ENCODE measurements around the gene MYO3B. TPM values are rescaled to one million over a fixed set of nuclear protein-coding genes. Genes with fewer than 3 reads are reported as not detected.

The MYO3B gene
- total RNA-seq, 3 donors from 2014 or later (not counting 1 experiment from before 2014, with no cell fraction given) = 0.68 to 0.88 (median 0.75) TPM

DNA sequence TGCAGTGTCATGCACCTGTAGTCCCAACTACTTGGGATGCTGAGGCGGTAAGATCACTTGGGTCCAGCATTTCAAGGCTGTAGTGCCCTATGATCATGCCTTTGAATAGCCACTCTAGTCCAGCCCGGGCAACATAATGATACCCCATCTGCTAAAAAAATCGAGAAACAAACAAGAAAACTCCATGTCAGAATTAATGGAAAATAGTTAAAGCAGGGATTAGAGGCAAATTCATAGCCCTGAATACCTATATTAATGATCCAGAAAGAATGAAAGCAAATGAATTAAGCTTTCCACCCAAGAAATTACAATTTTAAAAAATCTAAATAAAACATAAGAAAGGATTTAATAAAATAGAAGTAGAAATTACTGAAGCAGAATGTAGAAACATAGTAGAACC lies 143.0 kb downstream of the MYO3B start:
- TF ChIP-seq, protein P1, sequence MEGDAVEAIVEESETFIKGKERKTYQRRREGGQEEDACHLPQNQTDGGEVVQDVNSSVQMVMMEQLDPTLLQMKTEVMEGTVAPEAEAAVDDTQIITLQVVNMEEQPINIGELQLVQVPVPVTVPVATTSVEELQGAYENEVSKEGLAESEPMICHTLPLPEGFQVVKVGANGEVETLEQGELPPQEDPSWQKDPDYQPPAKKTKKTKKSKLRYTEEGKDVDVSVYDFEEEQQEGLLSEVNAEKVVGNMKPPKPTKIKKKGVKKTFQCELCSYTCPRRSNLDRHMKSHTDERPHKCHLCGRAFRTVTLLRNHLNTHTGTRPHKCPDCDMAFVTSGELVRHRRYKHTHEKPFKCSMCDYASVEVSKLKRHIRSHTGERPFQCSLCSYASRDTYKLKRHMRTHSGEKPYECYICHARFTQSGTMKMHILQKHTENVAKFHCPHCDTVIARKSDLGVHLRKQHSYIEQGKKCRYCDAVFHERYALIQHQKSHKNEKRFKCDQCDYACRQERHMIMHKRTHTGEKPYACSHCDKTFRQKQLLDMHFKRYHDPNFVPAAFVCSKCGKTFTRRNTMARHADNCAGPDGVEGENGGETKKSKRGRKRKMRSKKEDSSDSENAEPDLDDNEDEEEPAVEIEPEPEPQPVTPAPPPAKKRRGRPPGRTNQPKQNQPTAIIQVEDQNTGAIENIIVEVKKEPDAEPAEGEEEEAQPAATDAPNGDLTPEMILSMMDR (IDR thresholded peaks at IDR 0.05) = no peak
- peaks cover 11 to 37% of the 10 kb centered on the region in 2 donors for H3K27me3 Mint-ChIP-seq (ENCODE audit: low read depth in 2 of 2)
- H3K36me3 Mint-ChIP-seq = peaks cover 7% of the 10 kb centered on the region
- Histone ChIP-seq H3K27me3 (ENCODE audit: control insufficient read depth, insufficient read depth, low read length) (no peaks in the 10 kb centered on the region), H3K27ac (ENCODE audit: low read length) (no peak overlapping the region), H3K4me1 (ENCODE audit: control insufficient read depth, insufficient read depth, low read length) (no peaks in the 10 kb centered on the region), H3K36me3 (ENCODE audit: control insufficient read depth, insufficient read depth, low read length) (no peaks in the 10 kb centered on the region), H3K9me3 (ENCODE audit: control insufficient read depth, insufficient read depth, low read length) (no peaks in the 10 kb centered on the region), H3K4me3 (ENCODE audit: low read length) (no peak overlapping the region)
- no peak overlapping the region for H3K4me3 Mint-ChIP-seq
- WGBS (ENCODE audit: insufficient coverage) = 95% methylated on average over 3 of the region's 3 CpGs
- H3K4me1 Mint-ChIP-seq = no peaks in the 10 kb centered on the region
- no peak overlapping the region for H3K27ac Mint-ChIP-seq
- intact Hi-C loops (cut with micrococcal nuclease) = no loop called here
- no peak for DNase-seq
- no peak for ATAC-seq
- H3K9me3 Mint-ChIP-seq = peaks cover 0 to 2% of the 10 kb centered on the region in 2 donors

GRCh38 chr2:170321526-170321925 lies 143.6 kb downstream of the MYO3B start:
- no peak for ATAC-seq
- H3K27ac Mint-ChIP-seq = no peak overlapping the region
- no peaks in the 10 kb centered on the region for H3K27me3 ChIP-seq (ENCODE audit: control insufficient read depth, insufficient read depth, low read length)
- no peak overlapping the region for H3K4me3 ChIP-seq (ENCODE audit: low read length)
- peaks cover 0 to 2% of the 10 kb centered on the region in 2 donors for H3K9me3 Mint-ChIP-seq
- no peaks in the 10 kb centered on the region for H3K36me3 ChIP-seq (ENCODE audit: control insufficient read depth, insufficient read depth, low read length)
- H3K4me1 ChIP-seq (ENCODE audit: control insufficient read depth, insufficient read depth, low read length) = no peaks in the 10 kb centered on the region
- TF ChIP-seq, protein P1 (IDR thresholded peaks at IDR 0.05) = no peak
- no peak overlapping the region for H3K27ac ChIP-seq (ENCODE audit: low read length)
- DNase-seq = no peak
- peaks cover 11 to 36% of the 10 kb centered on the region in 2 donors for H3K27me3 Mint-ChIP-seq (ENCODE audit: low read depth in 2 of 2)
- H3K9me3 ChIP-seq (ENCODE audit: control insufficient read depth, insufficient read depth, low read length) = no peaks in the 10 kb centered on the region
- no peaks in the 10 kb centered on the region for H3K4me1 Mint-ChIP-seq
- WGBS (ENCODE audit: insufficient coverage) = 98% methylated on average over 3 of the region's 3 CpGs
- intact Hi-C loops (cut with micrococcal nuclease) = no loop called here
- no peak overlapping the region for H3K4me3 Mint-ChIP-seq
- peaks cover 7% of the 10 kb centered on the region for H3K36me3 Mint-ChIP-seq

- Mint-ChIP-seq H3K9me3 (peaks cover 0 to 2% of the 10 kb centered on the region in 2 donors), H3K4me1 (no peaks in the 10 kb centered on the region), H3K36me3 (peaks cover 7% of the 10 kb centered on the region), H3K27ac (no peak overlapping the region), H3K27me3 (ENCODE audit: low read depth in 2 of 2) (peaks cover 7 to 29% of the 10 kb centered on the region in 2 donors), H3K4me3 (no peak overlapping the region)
- Histone ChIP-seq H3K27ac (ENCODE audit: low read length) (no peak overlapping the region), H3K4me1 (ENCODE audit: control insufficient read depth, insufficient read depth, low read length) (no peaks in the 10 kb centered on the region), H3K4me3 (ENCODE audit: low read length) (no peak overlapping the region), H3K9me3 (ENCODE audit: control insufficient read depth, insufficient read depth, low read length) (no peaks in the 10 kb centered on the region), H3K36me3 (ENCODE audit: control insufficient read depth, insufficient read depth, low read length) (no peaks in the 10 kb centered on the region), H3K27me3 (ENCODE audit: control insufficient read depth, insufficient read depth, low read length) (no peaks in the 10 kb centered on the region)
- WGBS (ENCODE audit: insufficient coverage) = 81% methylated on average over 7 of the region's 7 CpGs
- intact Hi-C loops (cut with micrococcal nuclease) = no loop called here
- TF ChIP-seq, protein P1 (IDR thresholded peaks at IDR 0.05) = no peak
- ATAC-seq (no peak), DNase-seq (no peak)
Measured at GRCh38 chr2:170322140-170322766, 144.3 kb downstream of the MYO3B start.

DNA sequence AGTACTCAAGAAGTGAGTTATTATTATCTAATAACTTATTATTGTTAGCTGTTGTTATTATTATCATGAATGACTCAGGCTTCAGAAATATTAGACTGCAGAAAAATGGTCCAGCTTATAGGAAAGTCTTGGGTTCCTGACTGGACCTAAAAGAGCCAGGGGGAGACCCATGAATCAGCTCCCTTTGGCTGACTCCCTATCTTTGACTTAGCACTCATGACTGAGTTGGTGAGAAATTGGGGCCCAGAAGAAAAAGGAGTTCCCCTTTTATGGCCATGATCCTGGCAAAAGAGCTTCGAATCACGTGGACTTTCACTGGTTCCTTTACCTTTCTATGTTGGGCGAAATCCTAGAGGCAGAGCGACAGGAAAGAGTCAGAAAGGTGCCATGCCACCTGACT lies 145.8 kb downstream of the MYO3B start:
- H3K27ac Mint-ChIP-seq = no peak overlapping the region
- Histone ChIP-seq H3K36me3 (ENCODE audit: control insufficient read depth, insufficient read depth, low read length) (no peaks in the 10 kb centered on the region), H3K9me3 (ENCODE audit: control insufficient read depth, insufficient read depth, low read length) (no peaks in the 10 kb centered on the region), H3K4me3 (ENCODE audit: low read length) (no peak overlapping the region), H3K4me1 (ENCODE audit: control insufficient read depth, insufficient read depth, low read length) (no peaks in the 10 kb centered on the region), H3K27ac (ENCODE audit: low read length) (no peak overlapping the region), H3K27me3 (ENCODE audit: control insufficient read depth, insufficient read depth, low read length) (no peaks in the 10 kb centered on the region)
- no peak for ATAC-seq
- intact Hi-C loops (cut with micrococcal nuclease) = no loop called here
- peaks cover 7% of the 10 kb centered on the region for H3K36me3 Mint-ChIP-seq
- 55% methylated on average over 4 of the region's 4 CpGs for WGBS (ENCODE audit: insufficient coverage)
- H3K4me1 Mint-ChIP-seq = no peaks in the 10 kb centered on the region
- TF ChIP-seq, protein P1 (IDR thresholded peaks at IDR 0.05) = no peak
- H3K27me3 Mint-ChIP-seq (ENCODE audit: low read depth in 2 of 2) = peaks cover 4 to 14% of the 10 kb centered on the region in 2 donors
- no peak overlapping the region for H3K4me3 Mint-ChIP-seq
- H3K9me3 Mint-ChIP-seq = peaks cover 0 to 2% of the 10 kb centered on the region in 2 donors
- no peak for DNase-seq
